Endothelial cell of umbilical vein (primary cell): Measurements from ENCODE around the gene DERL2. TPM values are rescaled to one million over a fixed set of nuclear protein-coding genes. Genes with fewer than 3 reads are reported as not detected.

Experiments used
- BruUV-seq: library from RNA; stranded (reverse); fragments of 400-500 nt; replicated peaks from 2 replicates; lab custom pipeline; 2021; lab: Mats Ljungman, UMichigan
- CTCF ChIA-PET: fragments of 300-600, 350-600 bp; sonication (Branson Sonifier 250); formaldehyde crosslinking; loops from one replicate; lab custom pipeline; 2021; ENCODE audit warnings: antibody characterized with exemption, inconsistent platforms; lab: Charles Lee
- POLR2A ChIA-PET: fragments of 300-600, 350-600 bp; sonication (Branson Sonifier 250); formaldehyde crosslinking; loops from one replicate; lab custom pipeline; 2021; ENCODE audit warnings: antibody characterized with exemption, inconsistent platforms; lab: Charles Lee
- DNase-seq: peaks from one replicate; pipeline ENCODE4 v3.0.0-alpha.2; 2011; ENCODE audit warnings: low read depth, low spot score
- FAIRE-seq: peaks from 2 replicates; lab custom pipeline; 2011; peaks lifted over from hg19 to GRCh38; lab: Jason Lieb, UNC
- H2AFZ ChIP-seq: 2 replicates; pipeline ENCODE4 v1.6.0; 2012; ENCODE audit warnings: low read depth, low read length, control low read depth, inconsistent platforms
- H3K27ac ChIP-seq: 2 replicates; pipeline ENCODE4 v1.5.1; 2011; ENCODE audit warnings: low read depth, mild to moderate bottlenecking, control low read depth, low read length, moderate library complexity; ENCODE audit not compliant: insufficient read depth
- H3K27me3 ChIP-seq, 2 experiments: 2 replicates each; pipeline versions ENCODE4 v1.6.0 to v1.6.1; 2011; ENCODE audit warnings: low read length in 2 of 2, mixed read lengths in 1 of 2; ENCODE audit not compliant: control insufficient read depth in 2 of 2, insufficient read depth in 2 of 2
- H3K36me3 ChIP-seq, 2 experiments: 2 replicates in 1 of 2; 3 replicates in 1 of 2; pipeline ENCODE4 v1.5.1; 2011; ENCODE audit warnings: low read length in 2 of 2, mild to moderate bottlenecking in 1 of 2, moderate library complexity in 1 of 2; ENCODE audit not compliant: control insufficient read depth in 2 of 2, insufficient read depth in 2 of 2; ENCODE audit errors: extremely low read depth in 1 of 2
- H3K4me1 ChIP-seq: 3 replicates; pipeline ENCODE4 v1.5.1; 2011; ENCODE audit warnings: mild to moderate bottlenecking, low read length; ENCODE audit not compliant: control insufficient read depth, insufficient read depth; ENCODE audit errors: extremely low read depth
- H3K4me2 ChIP-seq: 2 replicates; pipeline ENCODE4 v1.6.1; 2011; ENCODE audit warnings: low read length, control low read depth, mixed read lengths; ENCODE audit not compliant: insufficient read depth
- H3K4me3 ChIP-seq, 3 experiments: fragments of 200-600 bp in 1 of 3; sonication (generic), shearing (Covaris generic) in 1 of 3; replicated peaks in 1 of 3; 2 replicates each; pipeline ENCODE4 v1.5.1; 2011 to 2016; ENCODE audit warnings: control low read depth in 3 of 3, low read length in 3 of 3, mild to moderate bottlenecking in 2 of 3, inconsistent platforms in 1 of 3, low read depth in 1 of 3, moderate library complexity in 1 of 3; ENCODE audit not compliant: insufficient read depth in 1 of 3
- H3K79me2 ChIP-seq: 2 replicates; pipeline ENCODE4 v1.6.0; 2012; ENCODE audit warnings: low read length, inconsistent platforms; ENCODE audit not compliant: control insufficient read depth, insufficient read depth
- H3K9ac ChIP-seq: replicated peaks from 2 replicates; pipeline ENCODE3; 2011; ENCODE audit warnings: low read length, control low read depth; ENCODE audit not compliant: insufficient read depth; ENCODE audit errors: extremely low read depth
- H3K9me1 ChIP-seq: replicated peaks from 3 replicates; pipeline ENCODE4 v1.6.0; 2011; ENCODE audit warnings: mild to moderate bottlenecking, low read length; ENCODE audit not compliant: control insufficient read depth, insufficient read depth; ENCODE audit errors: extremely low read depth
- H3K9me3 ChIP-seq: replicated peaks from 2 replicates; pipeline ENCODE4 v1.5.1; 2012; ENCODE audit warnings: low read length, inconsistent platforms; ENCODE audit not compliant: control insufficient read depth, insufficient read depth
- H4K20me1 ChIP-seq: replicated peaks from 2 replicates; pipeline ENCODE3; 2011; ENCODE audit warnings: mild to moderate bottlenecking, low read length; ENCODE audit not compliant: control insufficient read depth, insufficient read depth; ENCODE audit errors: extremely low read depth
- EZH2 ChIP-seq: IDR thresholded peaks from 2 replicates; pipeline ENCODE4 v1.6.1; 2012; ENCODE audit warnings: borderline replicate concordance, low read depth, mild to moderate bottlenecking, moderate library complexity, low read length, inconsistent platforms; ENCODE audit not compliant: severe bottlenecking
- FOS ChIP-seq: IDR thresholded peaks from 2 replicates; pipeline ENCODE4 v1.6.1; 2011; ENCODE audit warnings: mild to moderate bottlenecking, low read length, moderate library complexity, borderline replicate concordance; ENCODE audit not compliant: insufficient read depth
- GATA2 ChIP-seq: IDR thresholded peaks from 2 replicates; pipeline ENCODE4 v1.7.0; 2011; ENCODE audit warnings: low read depth, mild to moderate bottlenecking, moderate library complexity, mixed read lengths, low read length; ENCODE audit not compliant: insufficient read length, insufficient read depth
- JUN ChIP-seq: IDR thresholded peaks from 2 replicates; pipeline ENCODE4 v1.6.1; 2011; ENCODE audit warnings: borderline replicate concordance, low read depth; ENCODE audit not compliant: insufficient read length, insufficient read depth
- MYC ChIP-seq: IDR thresholded peaks from one replicate; pipeline ENCODE4 v1.6.1; 2011; ENCODE audit warnings: mild to moderate bottlenecking, low read depth, low read length
- POLR2A ChIP-seq: IDR thresholded peaks from 2 replicates; pipeline ENCODE4 v1.6.1; 2012; ENCODE audit warnings: low read depth, mild to moderate bottlenecking, control low read depth, low read length
- POLR2AphosphoS5 ChIP-seq: IDR thresholded peaks from 2 replicates; pipeline ENCODE4 v1.6.1; 2012; ENCODE audit warnings: low read depth, mild to moderate bottlenecking, control low read depth, low read length, moderate library complexity; ENCODE audit not compliant: insufficient read depth
- dilution Hi-C: fragments of 300-500 bp; cut with MboI; formaldehyde crosslinking; loops from one replicate; pipeline ENCODE4 v1.15.0; 2019; ENCODE audit warnings: low sequenced_read_pairs; ENCODE audit not compliant: extremely low pct_ligation_motif_present
- intact Hi-C: fragments of 100-400 bp; cut with micrococcal nuclease; formaldehyde crosslinking; loops from one replicate; pipeline ENCODE4 v1.10.0; 2022
- polyA plus RNA-seq, 4 experiments: library from polyadenylated mRNA; depleted of rRNA in 3 of 4; stranded (reverse) in 3 of 4; unstranded in 1 of 4; fragments of >200 nt; gene quantifications; 2 replicates each; pipeline versions ENCODE4 v1.2.1 to v1.2.3, GENCODE V29; 2011 to 2012; ENCODE audit warnings: missing spikeins in 1 of 4
- total RNA-seq: library from RNA; stranded (reverse); gene quantifications from 2 replicates; pipeline ENCODE4 v1.2.3, GENCODE V29; 2021
- TF ChIP-seq, protein P1 (sequence below): IDR thresholded peaks from 2 replicates; pipeline ENCODE4 v1.6.1; 2011; ENCODE audit not compliant: insufficient read depth, insufficient read length
- TF ChIP-seq, protein P2 (sequence below), 2 donors: IDR thresholded peaks; 1 replicate in 1 of 2; 2 replicates in 1 of 2; pipeline ENCODE4 v1.5.1; 2011; ENCODE audit warnings: low read length in 2 of 2, mild to moderate bottlenecking in 2 of 2, moderate library complexity in 2 of 2, control low read depth in 1 of 2, inconsistent platforms in 1 of 2, low read depth in 1 of 2; ENCODE audit not compliant: insufficient read depth in 1 of 2; ENCODE audit errors: extremely low read depth in 1 of 2

DERL2 gene
- total and polyA plus RNA-seq, 2 donors (not counting 3 experiments of a cell fraction or from before 2014, with no cell fraction given): 84.5 to 117 TPM

DNA sequence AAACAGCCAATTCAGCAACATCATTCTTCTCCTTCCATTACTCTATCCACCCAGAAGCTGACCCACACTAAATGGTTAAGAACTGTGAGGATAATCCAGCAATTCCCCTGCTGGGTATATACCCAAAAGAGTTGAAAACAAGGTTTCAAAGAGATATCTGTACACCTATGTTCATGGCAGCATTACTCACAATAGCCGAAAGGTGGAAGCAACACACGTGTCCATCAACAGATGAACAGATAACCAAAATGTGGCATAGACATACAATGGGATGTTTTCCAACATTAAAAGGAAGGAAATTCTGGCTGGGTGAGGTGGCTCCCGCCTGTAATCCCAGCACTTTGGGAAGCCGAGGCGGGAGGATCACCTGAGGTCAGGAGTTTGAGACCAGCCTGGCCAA lies 20.3 kb upstream of the DERL2 start:
- TF ChIP-seq EZH2 (no peak), FOS (no peak), MYC (no peak), GATA2 (no peak), POLR2A (no peak), POLR2AphosphoS5 (no peak), JUN (no peak)
- TF ChIP-seq, protein P1, sequence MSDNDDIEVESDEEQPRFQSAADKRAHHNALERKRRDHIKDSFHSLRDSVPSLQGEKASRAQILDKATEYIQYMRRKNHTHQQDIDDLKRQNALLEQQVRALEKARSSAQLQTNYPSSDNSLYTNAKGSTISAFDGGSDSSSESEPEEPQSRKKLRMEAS: no peak
- TF ChIP-seq, protein P2, sequence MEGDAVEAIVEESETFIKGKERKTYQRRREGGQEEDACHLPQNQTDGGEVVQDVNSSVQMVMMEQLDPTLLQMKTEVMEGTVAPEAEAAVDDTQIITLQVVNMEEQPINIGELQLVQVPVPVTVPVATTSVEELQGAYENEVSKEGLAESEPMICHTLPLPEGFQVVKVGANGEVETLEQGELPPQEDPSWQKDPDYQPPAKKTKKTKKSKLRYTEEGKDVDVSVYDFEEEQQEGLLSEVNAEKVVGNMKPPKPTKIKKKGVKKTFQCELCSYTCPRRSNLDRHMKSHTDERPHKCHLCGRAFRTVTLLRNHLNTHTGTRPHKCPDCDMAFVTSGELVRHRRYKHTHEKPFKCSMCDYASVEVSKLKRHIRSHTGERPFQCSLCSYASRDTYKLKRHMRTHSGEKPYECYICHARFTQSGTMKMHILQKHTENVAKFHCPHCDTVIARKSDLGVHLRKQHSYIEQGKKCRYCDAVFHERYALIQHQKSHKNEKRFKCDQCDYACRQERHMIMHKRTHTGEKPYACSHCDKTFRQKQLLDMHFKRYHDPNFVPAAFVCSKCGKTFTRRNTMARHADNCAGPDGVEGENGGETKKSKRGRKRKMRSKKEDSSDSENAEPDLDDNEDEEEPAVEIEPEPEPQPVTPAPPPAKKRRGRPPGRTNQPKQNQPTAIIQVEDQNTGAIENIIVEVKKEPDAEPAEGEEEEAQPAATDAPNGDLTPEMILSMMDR (IDR thresholded peaks at IDR 0.05; ENCODE audit: extremely low read depth in 1 of 2, insufficient read depth in 1 of 2, low read depth in 1 of 2, low read length in 2 of 2): no peak
- Histone ChIP-seq H3K4me2 (no peak overlapping the region), H3K79me2 (no peaks in the 10 kb centered on the region), H3K4me3 (no peak overlapping the region), H3K9me1 (no peaks in the 10 kb centered on the region), H3K4me1 (no peaks in the 10 kb centered on the region), H2AFZ (no peak overlapping the region), H3K27me3 (no peaks in the 10 kb centered on the region), H3K36me3 (peaks cover 0 to 3% of the 10 kb centered on the region in 2 experiments), H3K9ac (no peak overlapping the region), H4K20me1 (no peaks in the 10 kb centered on the region), H3K9me3 (no peaks in the 10 kb centered on the region), H3K27ac (no peak overlapping the region)
- CTCF ChIA-PET: no interaction called here
- intact Hi-C loops (no loop called here), dilution Hi-C loops (no loop called here)
- FAIRE-seq (no peak), DNase-seq (no peak)
- POLR2A ChIA-PET: no interaction called here
- BruUV-seq: no TSS peak
